Posterior cingulate gyrus (tissue), 11 donors: Measurements from ENCODE around the gene MUC5AC.
"Not testable (repeated sequence)": the region's sequence is repeated elsewhere in the genome, so short reads cannot be mapped to it uniquely, and the experiment has no call there.

Experiments used
- DNase-seq, 10 donors: peaks; one replicate each; pipeline versions ENCODE4 v3.0.0 to v3.0.0-alpha.2; 2020 to 2021; ENCODE audit warnings: mixed read lengths in 3 of 10
- intact Hi-C: fragments of 100-400 bp; cut with DNase I; formaldehyde crosslinking; loops from one replicate; pipeline ENCODE4 v1.15.1; 2023

MUC5AC gene

GRCh38 chr11:1140642-1141490 is 16.9 kb upstream of the MUC5AC start:
- DNase-seq: peak in 2 of 10 donors; percentile 33 to 60
- intact Hi-C loops: no loop called here

- peak in 2 of 10 donors; percentile 76 to 77 for DNase-seq
Observed at GRCh38 chr11:1146365-1146764, 11.4 kb upstream of the MUC5AC start.

GRCh38 chr11:1147792-1148191 is 10.0 kb upstream of the MUC5AC start:
- intact Hi-C loops: no loop called here
- DNase-seq: no peak

More at GRCh38 chr11:1146365-1146764, 11.4 kb upstream of the MUC5AC start:
- intact Hi-C loops: no loop called here

- intact Hi-C loops: no loop called here
- DNase-seq: peak in 1 of 10 donors; percentile 42
Observed at GRCh38 chr11:1148752-1149180, 9.0 kb upstream of the MUC5AC start.

DNA sequence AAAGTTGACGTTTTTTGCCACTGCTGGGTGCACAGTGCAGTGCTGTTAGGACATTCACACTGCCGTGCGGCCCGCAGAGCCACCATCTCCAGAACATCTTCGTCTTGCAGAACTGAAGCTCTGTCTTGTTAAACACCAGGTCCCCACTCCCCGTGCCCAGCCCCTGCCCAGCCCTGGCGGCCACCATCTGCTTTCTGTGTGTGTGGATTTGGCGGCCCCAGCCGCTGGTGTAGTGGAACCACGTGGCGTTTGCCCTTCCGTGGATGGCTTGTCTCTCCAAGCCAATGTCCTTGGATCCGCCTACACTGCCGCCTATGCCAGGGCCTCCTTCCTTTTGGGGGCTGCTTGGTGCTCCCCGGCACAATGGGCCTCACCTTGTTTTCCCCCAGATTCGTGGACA is 8.2 kb upstream of the MUC5AC start:
- intact Hi-C loops: no loop called here
- peak in 4 of 10 donors; percentile 10 to 78 (median 63) for DNase-seq

DNA sequence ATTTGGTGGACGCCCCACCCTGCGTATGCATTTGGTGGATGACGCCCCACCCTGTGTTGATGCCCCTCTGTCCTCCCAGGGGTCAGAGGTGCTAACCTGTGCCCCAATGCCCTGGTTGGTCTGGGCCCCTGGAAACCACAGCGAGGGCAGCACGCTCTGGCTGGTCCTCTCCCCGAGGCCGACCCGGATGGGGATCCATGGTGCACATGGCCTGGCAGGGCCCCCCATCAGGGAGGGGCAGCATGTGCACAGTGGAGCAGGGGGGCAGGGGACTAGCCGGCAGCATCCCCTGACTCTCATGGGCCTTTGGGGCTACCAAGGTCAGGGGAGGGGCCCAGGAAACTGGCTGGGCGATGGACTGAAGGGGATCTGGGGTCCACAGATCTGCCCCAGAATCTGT is 7.6 kb upstream of the MUC5AC start:
- peak in 3 of 10 donors; percentile 2 to 70 (median 49) for DNase-seq
- intact Hi-C loops: no loop called here

DNA sequence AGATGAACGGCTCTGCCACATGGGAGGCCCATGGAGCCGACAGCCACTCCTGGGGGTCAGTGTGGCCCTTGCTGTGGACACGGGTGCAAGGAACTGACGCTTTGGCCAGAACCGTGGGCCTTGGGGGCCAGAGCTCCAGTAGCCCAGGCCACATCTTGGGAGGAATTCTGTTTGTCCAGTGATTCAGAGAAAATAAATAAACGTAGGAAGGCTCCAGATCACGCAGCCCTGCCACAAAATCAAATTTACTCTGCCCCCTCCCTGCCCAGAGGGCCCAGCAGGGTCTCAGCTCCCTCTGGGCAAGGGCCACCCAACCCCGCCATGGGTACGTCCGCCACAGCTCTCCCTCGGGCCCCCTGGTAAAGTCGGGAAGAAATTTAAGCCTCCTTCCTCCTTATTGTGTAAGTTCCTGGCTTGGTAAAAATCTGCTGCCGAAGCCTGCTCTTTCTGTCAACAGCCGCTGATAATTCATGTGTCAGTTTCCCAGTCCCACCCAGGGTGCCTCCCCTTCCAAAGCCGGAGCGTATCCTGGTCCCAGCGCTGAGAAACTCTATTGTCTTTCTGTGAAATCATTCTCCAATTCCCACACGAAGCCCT is 6.9 kb upstream of the MUC5AC start:
- intact Hi-C loops: no loop called here
- peak in 3 of 10 donors; percentile 4 to 51 (median 43) for DNase-seq

GRCh38 chr11:1151366-1152315 is 6.1 kb upstream of the MUC5AC start:
- intact Hi-C loops: no loop called here
- peak in 4 of 10 donors; percentile 1 to 79 (median 64) for DNase-seq

DNA sequence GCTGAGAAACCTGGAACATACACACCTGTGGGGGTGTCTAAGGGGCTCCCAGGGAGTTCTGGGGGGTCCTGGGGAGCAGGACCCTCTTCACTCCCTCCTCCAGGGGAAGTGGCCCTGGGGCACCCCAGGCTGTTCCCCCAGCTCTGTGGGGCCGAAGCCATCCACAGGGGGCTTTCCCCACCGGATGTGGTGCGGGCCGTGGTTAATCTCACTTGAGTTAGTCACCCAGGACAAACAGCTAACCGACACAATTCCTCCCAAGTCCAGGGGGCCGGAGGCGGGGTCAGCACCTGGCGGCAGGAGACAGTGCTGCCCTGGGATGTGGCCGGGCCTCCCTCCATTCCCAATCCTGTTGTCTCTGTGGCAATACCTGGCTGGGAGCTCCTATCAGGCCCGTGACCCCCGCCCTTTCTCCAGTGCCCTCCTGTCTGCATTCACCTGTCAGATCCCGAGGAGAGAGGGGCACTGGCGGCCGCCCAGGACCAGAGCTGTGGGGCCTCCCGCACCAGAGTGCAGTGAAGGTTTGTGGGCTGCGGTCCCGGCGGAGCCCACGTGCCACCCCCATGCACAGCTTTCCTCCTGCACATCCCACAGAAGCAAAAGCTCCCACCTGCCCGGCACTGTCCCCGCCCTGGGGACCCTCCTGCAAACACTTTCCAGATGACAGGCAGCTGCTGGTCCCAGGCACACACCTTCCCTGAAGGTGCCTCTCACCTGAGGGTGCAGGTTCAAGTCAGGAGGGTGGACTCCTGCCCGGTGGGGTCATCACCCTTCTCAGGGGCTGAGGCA is 5.2 kb upstream of the MUC5AC start:
- intact Hi-C loops: no loop called here
- peak in 4 of 10 donors; percentile 5 to 81 (median 62) for DNase-seq

- peak in 3 of 10 donors; percentile 4 to 77 (median 76) for DNase-seq
- intact Hi-C loops: no loop called here
Observed at GRCh38 chr11:1153105-1153950, 4.4 kb upstream of the MUC5AC start.

DNA sequence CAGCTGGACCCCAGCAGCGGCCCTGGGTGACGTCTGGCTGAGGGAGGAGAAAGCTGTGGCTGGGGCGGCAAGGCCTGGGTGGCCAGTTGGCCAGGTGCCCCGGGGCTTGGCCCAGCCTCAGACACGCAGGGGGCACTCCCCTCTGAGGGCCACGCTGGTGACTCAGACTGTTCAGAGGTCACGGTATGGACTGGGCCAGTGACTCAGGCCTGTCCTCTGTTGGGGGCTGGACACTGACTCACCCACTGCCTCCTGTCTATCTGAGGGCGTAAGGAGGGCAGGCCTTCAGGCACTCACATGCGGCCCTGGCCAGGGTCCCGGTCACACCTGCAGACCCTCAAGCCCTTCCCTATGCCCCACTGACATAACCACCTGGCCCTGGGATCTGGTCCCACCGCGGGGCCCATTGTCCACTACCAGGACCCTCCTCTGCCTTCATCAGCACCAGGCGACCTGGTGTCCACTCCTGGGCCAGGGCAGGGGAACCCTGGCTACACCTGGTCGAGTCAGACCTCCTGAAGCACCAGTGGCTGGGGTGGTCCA is 3.7 kb upstream of the MUC5AC start:
- intact Hi-C loops: no loop called here
- peak in 4 of 10 donors; percentile 7 to 75 (median 57) for DNase-seq

DNA sequence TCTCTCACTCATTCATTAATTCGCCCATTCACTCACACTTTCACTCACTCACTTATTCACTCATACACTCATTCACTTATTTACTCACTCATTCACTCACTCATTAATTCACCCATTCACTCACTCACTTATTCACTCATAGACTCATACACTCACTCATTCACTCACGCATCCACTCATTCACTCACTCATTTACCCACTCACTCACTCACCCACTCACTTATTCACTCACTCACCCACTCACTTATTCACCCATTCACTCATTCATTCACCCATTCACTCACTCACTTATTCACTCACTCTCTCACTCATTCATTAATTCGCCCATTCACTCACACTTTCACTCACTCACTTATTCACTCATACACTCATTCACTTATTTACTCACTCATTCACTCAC is 3.1 kb upstream of the MUC5AC start:
- DNase-seq, intact Hi-C loops: not testable (repeated sequence)

GRCh38 chr11:1155274-1155693 is 2.5 kb upstream of the MUC5AC start:
- intact Hi-C loops: no loop called here
- DNase-seq: no peak

DNA sequence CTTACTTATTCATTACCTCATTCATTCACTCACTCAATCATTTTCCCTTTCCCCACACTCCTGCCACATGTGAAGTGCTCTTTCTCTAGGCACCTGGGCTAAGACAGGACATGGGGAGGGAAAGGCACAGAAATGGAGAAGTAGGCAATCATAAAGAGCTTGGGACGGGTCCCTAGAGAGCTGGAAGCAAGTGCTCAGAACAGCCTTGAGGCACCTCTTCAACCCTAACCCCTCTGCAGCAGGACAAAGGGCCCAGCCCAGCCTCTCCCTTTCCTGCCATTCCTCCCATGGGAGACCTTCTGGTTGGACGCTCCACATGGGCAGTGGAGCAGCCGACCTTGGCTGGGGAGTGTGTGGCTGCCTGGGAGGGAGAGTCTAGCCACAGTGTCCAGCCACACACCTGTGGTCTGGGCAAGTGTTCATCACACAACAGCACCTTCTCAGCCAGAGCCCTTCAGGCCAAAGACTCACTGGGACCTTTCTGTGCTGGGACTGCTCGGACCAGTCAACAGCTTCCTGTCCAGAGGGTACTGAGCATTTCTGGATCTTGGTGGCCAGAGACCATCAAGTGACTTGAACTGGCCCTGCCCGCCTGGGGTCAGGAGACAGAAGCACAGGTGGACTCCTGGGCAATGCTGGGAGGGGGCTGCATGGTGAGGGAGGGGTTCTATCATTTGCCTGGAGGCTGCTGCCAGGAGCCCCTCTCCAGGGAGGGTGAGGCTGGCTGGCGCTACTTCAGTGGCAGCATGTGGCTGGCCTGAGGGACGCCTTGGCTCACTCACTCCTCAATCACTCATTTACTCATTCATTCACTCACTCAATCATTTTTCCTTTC is 1.0 kb upstream of the MUC5AC start:
- DNase-seq: peak in 3 of 10 donors; percentile 2 to 64 (median 50)
- intact Hi-C loops: no loop called here

DNA sequence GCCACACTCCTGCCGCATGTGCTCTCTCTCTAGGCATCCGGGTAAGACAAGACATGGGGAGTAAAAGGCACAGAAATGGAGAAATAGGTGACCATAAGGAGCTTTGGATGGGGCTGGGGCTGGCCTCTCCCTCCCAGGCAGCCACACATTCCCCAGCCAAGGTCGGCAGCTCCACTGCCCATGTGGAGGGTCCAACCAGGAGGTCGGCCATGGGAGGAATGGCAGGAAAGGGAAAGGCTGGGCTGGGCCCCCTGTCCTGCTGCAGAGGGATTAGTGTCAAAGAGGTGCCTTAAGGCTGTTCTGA is 460 bp upstream of the MUC5AC start:
- DNase-seq: peak in 1 of 10 donors; percentile 51

DNA sequence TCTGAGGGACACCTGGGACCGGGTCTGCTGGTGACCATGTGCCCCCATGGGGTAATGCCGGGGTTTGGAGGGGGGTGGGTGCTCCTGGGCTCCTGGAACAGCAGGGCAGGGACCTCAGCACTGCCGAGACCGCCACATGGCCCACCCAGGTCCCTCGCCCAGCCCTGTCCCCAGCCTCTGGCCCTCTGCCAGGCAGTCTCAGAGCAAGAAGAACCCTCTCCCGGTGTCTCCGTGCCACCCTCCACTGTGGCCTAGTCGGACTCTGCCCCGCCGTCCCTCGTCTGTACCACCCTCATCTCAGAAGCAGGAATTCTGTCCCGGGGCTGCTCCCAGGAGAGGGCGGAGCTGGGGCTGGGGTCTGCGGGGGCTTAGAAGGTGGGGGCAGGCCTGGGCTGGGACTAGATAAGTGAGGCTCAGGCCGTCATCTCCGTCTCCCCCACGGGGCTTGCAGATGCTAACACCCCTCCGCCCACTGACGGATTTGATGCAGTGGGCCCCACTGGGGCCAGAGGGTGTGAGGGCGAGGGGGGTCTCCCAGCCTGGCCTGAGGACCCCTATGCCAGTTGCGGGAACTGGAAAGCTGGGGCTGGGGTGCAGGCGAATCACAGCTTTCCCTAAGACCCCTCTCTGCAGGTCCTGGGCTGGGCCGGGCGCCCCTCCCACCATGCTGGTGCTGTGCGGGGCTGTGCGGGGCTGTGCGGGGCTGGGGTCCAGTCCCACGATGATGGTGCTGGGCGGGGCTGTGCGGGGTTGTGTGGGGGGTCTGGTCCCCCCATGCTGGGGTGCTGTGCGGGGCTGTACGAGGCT is 1.1 kb downstream of the MUC5AC start:
- DNase-seq: peak in 5 of 10 donors; percentile 8 to 77 (median 21)
- intact Hi-C loops: no loop called here

More for the DNA sequence above, 460 bp upstream of the MUC5AC start:
- intact Hi-C loops: no loop called here
